H9 (cell line): Measurements from ENCODE around the gene EEF1AKMT3. TPM values are rescaled to one million over a fixed set of nuclear protein-coding genes. Genes with fewer than 3 reads are reported as not detected.

Experiments
- DNase-seq: peaks from one replicate; pipeline ENCODE4 v3.0.0-alpha.2; 2017
- H2AFZ ChIP-seq: one replicate; pipeline ENCODE4 v1.6.1; 2013; ENCODE audit warnings: mild to moderate bottlenecking, low read length, control low read depth, moderate library complexity
- H2AK5ac ChIP-seq: 2 replicates; pipeline ENCODE4 v1.6.1; 2013; ENCODE audit warnings: low read length, control low read depth, mixed read lengths; ENCODE audit not compliant: insufficient read length
- H2BK120ac ChIP-seq: one replicate; pipeline ENCODE4 v1.6.1; 2013; ENCODE audit warnings: low read depth, mild to moderate bottlenecking, low read length, control low read depth, inconsistent platforms; ENCODE audit not compliant: poor library complexity, severe bottlenecking
- H2BK12ac ChIP-seq: 2 replicates; pipeline ENCODE4 v1.6.1; 2013; ENCODE audit warnings: low read length, control low read depth, mixed read lengths, low read depth; ENCODE audit not compliant: insufficient read length
- H2BK15ac ChIP-seq: 2 replicates; pipeline ENCODE4 v1.6.1; 2013; ENCODE audit warnings: low read depth, low read length, control low read depth
- H2BK20ac ChIP-seq: one replicate; pipeline ENCODE4 v1.6.1; 2013; ENCODE audit warnings: low read depth, mild to moderate bottlenecking, low read length, control low read depth, inconsistent platforms; ENCODE audit not compliant: poor library complexity, severe bottlenecking
- H2BK5ac ChIP-seq: 2 replicates; pipeline ENCODE4 v1.6.1; 2013; ENCODE audit warnings: low read length, control low read depth, mixed read lengths; ENCODE audit not compliant: insufficient read length
- H3K14ac ChIP-seq: 2 replicates; pipeline ENCODE4 v1.6.1; 2013; ENCODE audit warnings: low read length, control low read depth; ENCODE audit not compliant: insufficient read depth
- H3K18ac ChIP-seq: 2 replicates; pipeline ENCODE4 v1.6.1; 2013; ENCODE audit warnings: low read depth, mild to moderate bottlenecking, mixed read lengths, low read length, control low read depth; ENCODE audit not compliant: insufficient read length
- H3K23ac ChIP-seq: 2 replicates; pipeline ENCODE4 v1.6.1; 2013; ENCODE audit warnings: low read length, control low read depth, mixed read lengths, low read depth; ENCODE audit not compliant: insufficient read length
- H3K23me2 ChIP-seq: 2 replicates; pipeline ENCODE4 v1.6.1; 2013; ENCODE audit warnings: low read depth, mild to moderate bottlenecking, mixed read lengths, low read length, control low read depth; ENCODE audit not compliant: insufficient read length, poor library complexity, severe bottlenecking
- H3K27ac ChIP-seq: 2 replicates; pipeline ENCODE4 v1.5.1; 2013; ENCODE audit warnings: low read length, control low read depth, mixed read lengths, low read depth; ENCODE audit not compliant: insufficient read length
- H3K27me3 ChIP-seq: 2 replicates; pipeline ENCODE4 v1.6.1; 2013; ENCODE audit warnings: low read length, control low read depth, inconsistent platforms; ENCODE audit not compliant: insufficient read depth
- H3K4ac ChIP-seq: 2 replicates; pipeline ENCODE4 v1.6.1; 2013; ENCODE audit warnings: low read depth, mild to moderate bottlenecking, control low read depth, inconsistent platforms, low read length, moderate library complexity
- H3K4me1 ChIP-seq: 2 replicates; pipeline ENCODE4 v1.6.1; 2013; ENCODE audit warnings: low read length, control low read depth, inconsistent platforms; ENCODE audit not compliant: insufficient read depth
- H3K4me2 ChIP-seq: 2 replicates; pipeline ENCODE4 v1.6.1; 2013; ENCODE audit warnings: low read length, control low read depth, mixed read lengths; ENCODE audit not compliant: insufficient read length, insufficient read depth
- H3K56ac ChIP-seq: 2 replicates; pipeline ENCODE4 v1.6.1; 2013; ENCODE audit warnings: low read depth, mild to moderate bottlenecking, mixed read lengths, low read length, control low read depth; ENCODE audit not compliant: insufficient read length
- H3K79me1 ChIP-seq: 2 replicates; pipeline ENCODE4 v1.6.1; 2013; ENCODE audit warnings: low read depth, mild to moderate bottlenecking, moderate library complexity, low read length, control low read depth, inconsistent platforms; ENCODE audit not compliant: insufficient read depth, poor library complexity, severe bottlenecking
- H3K79me2 ChIP-seq: 2 replicates; pipeline ENCODE4 v1.6.1; 2013; ENCODE audit warnings: low read length, control low read depth, inconsistent platforms; ENCODE audit not compliant: insufficient read depth
- H3K9ac ChIP-seq: 2 replicates; pipeline ENCODE4 v1.6.1; 2013; ENCODE audit warnings: low read length, control low read depth, mixed read lengths; ENCODE audit not compliant: insufficient read length; ENCODE audit errors: extremely low read depth
- H3K9me3 ChIP-seq: one replicate; pipeline ENCODE4 v1.6.1; 2013; ENCODE audit warnings: low read depth, low read length, inconsistent platforms; ENCODE audit not compliant: control insufficient read depth
- H3T11ph ChIP-seq: one replicate; pipeline ENCODE4 v1.6.1; 2013; ENCODE audit warnings: mild to moderate bottlenecking, low read length, control low read depth, inconsistent platforms
- H4K20me1 ChIP-seq: one replicate; pipeline ENCODE4 v1.6.1; 2013; ENCODE audit not compliant: control insufficient read depth, insufficient read length, insufficient read depth
- H4K5ac ChIP-seq: 2 replicates; pipeline ENCODE4 v1.6.1; 2013; ENCODE audit warnings: low read depth, mild to moderate bottlenecking, mixed read lengths, low read length, control low read depth; ENCODE audit not compliant: insufficient read length
- H4K8ac ChIP-seq: replicated peaks from 2 replicates; pipeline ENCODE4 v1.6.1; 2013; ENCODE audit warnings: low read length, control low read depth, mixed read lengths, low read depth; ENCODE audit not compliant: insufficient read length
- H4K91ac ChIP-seq: 2 replicates; pipeline ENCODE4 v1.6.1; 2013; ENCODE audit warnings: low read depth, mild to moderate bottlenecking, moderate library complexity, mixed read lengths, low read length, control low read depth; ENCODE audit not compliant: insufficient read length
- H3K27ac Mint-ChIP-seq, 3 experiments: 2 replicates in 2 of 3; 3 replicates in 1 of 3; pipeline ENCODE4 v1.8.0; 2020 to 2021; ENCODE audit warnings: mixed read lengths in 3 of 3, mild to moderate bottlenecking in 1 of 3, moderate library complexity in 1 of 3
- H3K27me3 Mint-ChIP-seq: 2 replicates; pipeline ENCODE4 v1.8.0; 2021; ENCODE audit warnings: low read depth, mild to moderate bottlenecking, moderate library complexity, mixed read lengths
- H3K36me3 Mint-ChIP-seq, 3 experiments: 2 replicates in 2 of 3; 3 replicates in 1 of 3; pipeline ENCODE4 v1.8.0; 2020 to 2021; ENCODE audit warnings: low read depth in 3 of 3, mixed read lengths in 3 of 3; ENCODE audit not compliant: insufficient read depth in 1 of 3
- H3K4me1 Mint-ChIP-seq, 2 experiments: 2 replicates each; pipeline ENCODE4 v1.8.0; 2020; ENCODE audit warnings: mixed read lengths in 2 of 2
- H3K4me3 Mint-ChIP-seq, 2 experiments: 2 replicates in 1 of 2; 3 replicates in 1 of 2; pipeline ENCODE4 v1.8.0; 2020 to 2021; ENCODE audit warnings: mild to moderate bottlenecking in 2 of 2, mixed read lengths in 2 of 2, moderate library complexity in 1 of 2
- H3K9me3 Mint-ChIP-seq, 2 experiments: 2 replicates in 1 of 2; 3 replicates in 1 of 2; pipeline ENCODE4 v1.8.0; 2020; ENCODE audit warnings: mild to moderate bottlenecking in 2 of 2, mixed read lengths in 2 of 2, moderate library complexity in 1 of 2
- WGBS: extraction: QIAGEN DNeasy Blood & Tissue Kit; methylation state at CpG from one replicate; pipeline ENCODE4 v1.1.7; 2013; ENCODE audit warnings: missing lambda C conversion rate, low lambda C conversion rate, mixed read lengths; ENCODE audit not compliant: insufficient read length; ENCODE audit errors: extremely low coverage; 5-methylcytosine and 5-hydroxymethylcytosine counted together
- total RNA-seq: library from RNA; stranded (reverse); gene quantifications from 2 replicates; pipeline ENCODE4 v1.2.1, GENCODE V29; 2021
- TF ChIP-seq, protein P1 (sequence below): fragments of 200-600 bp; sonication (generic); conservative IDR thresholded peaks from 3 replicates; pipeline ENCODE4 v1.8.0; 2021; ENCODE audit warnings: antibody characterized with exemption, mild to moderate bottlenecking

EEF1AKMT3 gene
- total RNA-seq, 1 experiment from 2014 or later = 2.9 TPM

DNA sequence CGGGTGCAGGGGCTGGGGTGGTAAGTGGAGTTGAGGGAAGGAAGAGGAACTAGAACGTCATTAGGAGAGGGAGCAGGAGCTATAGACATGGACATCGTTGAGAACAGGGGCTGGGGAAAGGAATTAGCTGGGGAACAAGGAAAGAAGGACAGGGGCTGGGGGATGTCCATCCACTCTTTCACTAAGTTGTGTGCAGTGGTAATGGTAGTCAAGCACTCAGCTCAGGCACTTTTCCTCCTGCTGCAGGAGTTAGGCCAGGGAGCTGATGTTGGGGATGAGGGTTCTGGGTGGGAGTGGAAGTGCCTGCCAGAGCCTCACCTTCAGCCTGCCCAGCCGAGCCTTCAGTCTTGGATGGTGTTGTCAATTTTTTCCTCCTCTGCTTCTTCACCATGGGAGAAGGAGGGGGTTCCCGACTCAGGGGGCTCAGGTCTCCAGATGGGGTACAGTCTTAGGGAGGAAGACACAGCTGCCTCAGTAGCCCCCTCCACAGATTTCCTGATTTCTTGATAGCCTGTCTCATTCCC is 43.0 kb upstream of the EEF1AKMT3 start:
- Histone ChIP-seq H2BK120ac (no peak overlapping the region), H3K56ac (no peak overlapping the region), H3K23me2 (peaks cover 14% of the 10 kb centered on the region), H2AFZ (no peak overlapping the region), H2BK5ac (no peak overlapping the region), H4K91ac (no peak overlapping the region), H3K4me2 (no peak overlapping the region), H3K23ac (no peak overlapping the region), H2BK15ac (no peak overlapping the region), H3K4ac (no peak overlapping the region), H3K79me1 (no peaks in the 10 kb centered on the region), H3T11ph (no peak overlapping the region), H3K79me2 (no peaks in the 10 kb centered on the region), H3K18ac (no peak overlapping the region), H3K9ac (no peak overlapping the region), H4K5ac (no peak overlapping the region), H4K20me1 (no peaks in the 10 kb centered on the region), H3K27ac (no peak overlapping the region), H3K9me3 (no peaks in the 10 kb centered on the region), H2BK20ac (no peak overlapping the region), H2BK12ac (no peak overlapping the region), H3K14ac (no peak overlapping the region), H4K8ac (no peak overlapping the region), H3K4me1 (no peaks in the 10 kb centered on the region; the same call in 1 of the 2 replicates), H2AK5ac (no peak overlapping the region), H3K27me3 (peaks cover 30% of the 10 kb centered on the region; the same call in 1 of the 2 replicates)
- H3K27me3 Mint-ChIP-seq = peaks cover 97% of the 10 kb centered on the region
- TF ChIP-seq, protein P1, sequence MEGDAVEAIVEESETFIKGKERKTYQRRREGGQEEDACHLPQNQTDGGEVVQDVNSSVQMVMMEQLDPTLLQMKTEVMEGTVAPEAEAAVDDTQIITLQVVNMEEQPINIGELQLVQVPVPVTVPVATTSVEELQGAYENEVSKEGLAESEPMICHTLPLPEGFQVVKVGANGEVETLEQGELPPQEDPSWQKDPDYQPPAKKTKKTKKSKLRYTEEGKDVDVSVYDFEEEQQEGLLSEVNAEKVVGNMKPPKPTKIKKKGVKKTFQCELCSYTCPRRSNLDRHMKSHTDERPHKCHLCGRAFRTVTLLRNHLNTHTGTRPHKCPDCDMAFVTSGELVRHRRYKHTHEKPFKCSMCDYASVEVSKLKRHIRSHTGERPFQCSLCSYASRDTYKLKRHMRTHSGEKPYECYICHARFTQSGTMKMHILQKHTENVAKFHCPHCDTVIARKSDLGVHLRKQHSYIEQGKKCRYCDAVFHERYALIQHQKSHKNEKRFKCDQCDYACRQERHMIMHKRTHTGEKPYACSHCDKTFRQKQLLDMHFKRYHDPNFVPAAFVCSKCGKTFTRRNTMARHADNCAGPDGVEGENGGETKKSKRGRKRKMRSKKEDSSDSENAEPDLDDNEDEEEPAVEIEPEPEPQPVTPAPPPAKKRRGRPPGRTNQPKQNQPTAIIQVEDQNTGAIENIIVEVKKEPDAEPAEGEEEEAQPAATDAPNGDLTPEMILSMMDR = no peak
- H3K4me1 Mint-ChIP-seq = peaks cover 10 to 17% of the 10 kb centered on the region in 2 experiments
- DNase-seq = peak; percentile 13
- WGBS = no CpG with 5 or more reads among the region's 5 CpGs
- no peaks in the 10 kb centered on the region; a peak in 1 of 5 replicates for H3K9me3 Mint-ChIP-seq
- no peak overlapping the region; a peak in 1 of 5 replicates for H3K4me3 Mint-ChIP-seq
- H3K36me3 Mint-ChIP-seq = peaks cover 0 to 2% (median 0%) of the 10 kb centered on the region in 3 experiments; a peak in 1 of 7 replicates
- H3K27ac Mint-ChIP-seq = no peak overlapping the region
